GM18861 (cell line): Measurements from ENCODE around the gene SIGLEC7.

Source experiments
- ATAC-seq: cut with Tn5 transposase; IDR thresholded peaks from one replicate; pipeline ENCODE4 v1.9.1; 2021; ENCODE audit not compliant: unreplicated experiment

SIGLEC7 gene

GRCh38 chr19:51116736-51117286 lies 25.3 kb upstream of the SIGLEC7 start:
- ATAC-seq = no peak

GRCh38 chr19:51119101-51119500 lies 23.0 kb upstream of the SIGLEC7 start:
- no peak for ATAC-seq

GRCh38 chr19:51119611-51120010 lies 22.5 kb upstream of the SIGLEC7 start:
- ATAC-seq = no peak

GRCh38 chr19:51120160-51120559 lies 21.9 kb upstream of the SIGLEC7 start:
- no peak for ATAC-seq

- ATAC-seq = no peak
These were observed 20.8 kb upstream of the SIGLEC7 start for GRCh38 chr19:51121257-51121656.

GRCh38 chr19:51122112-51122981 lies 19.8 kb upstream of the SIGLEC7 start:
- no peak for ATAC-seq

- ATAC-seq = no peak
These were observed 18.7 kb upstream of the SIGLEC7 start for GRCh38 chr19:51123381-51123800.

GRCh38 chr19:51123802-51124201 lies 18.3 kb upstream of the SIGLEC7 start:
- no peak for ATAC-seq

GRCh38 chr19:51124216-51124615 lies 17.9 kb upstream of the SIGLEC7 start:
- ATAC-seq = no peak

- no peak for ATAC-seq
These were observed 17.4 kb upstream of the SIGLEC7 start, which contains the start of gene SIGLEC9 for GRCh38 chr19:51124729-51125128. Gene SIGLEC9, plus strand, starts transcription at chr19:51124906. Its CDS starts 69 bp downstream, at chr19:51124975.

- ATAC-seq = no peak
These were observed 16.6 kb upstream of the SIGLEC7 start for GRCh38 chr19:51125421-51126075.

- ATAC-seq = no peak
These were observed 15.1 kb upstream of the SIGLEC7 start for GRCh38 chr19:51127032-51127431.

GRCh38 chr19:51127755-51128154 lies 14.3 kb upstream of the SIGLEC7 start:
- no peak for ATAC-seq

GRCh38 chr19:51128227-51128626 lies 13.9 kb upstream of the SIGLEC7 start:
- ATAC-seq = no peak

GRCh38 chr19:51129716-51130115 lies 12.4 kb upstream of the SIGLEC7 start:
- no peak for ATAC-seq

- ATAC-seq = no peak
These were observed 10.1 kb upstream of the SIGLEC7 start for GRCh38 chr19:51131780-51132680.

- no peak for ATAC-seq
These were observed 7.1 kb upstream of the SIGLEC7 start for GRCh38 chr19:51135004-51135403.

GRCh38 chr19:51135986-51136762 lies 5.9 kb upstream of the SIGLEC7 start:
- no peak for ATAC-seq

GRCh38 chr19:51136851-51137551 lies 5.1 kb upstream of the SIGLEC7 start:
- no peak for ATAC-seq
